K562 (cell line): ENCODE measurements around the gene MTHFD2. TPM values are rescaled to one million over a fixed set of nuclear protein-coding genes. Genes with fewer than 3 reads are reported as not detected.
A peak's percentile ranks its signal among the peaks of the same experiment; 100 is the strongest.

Experiments used
- ATAC-seq: fragments of 200-7000 bp; cut with Tn5 transposase; 3 replicates; pipeline ENCODE4 v1.9.1; 2020; ENCODE audit warnings: moderate library complexity
- BruUV-seq: library from RNA; stranded (reverse); fragments of 400-500 nt; replicated peaks from 2 replicates; lab custom pipeline; 2021; lab: Mats Ljungman, UMichigan
- CTCF ChIA-PET: fragments of 300-600 bp; formaldehyde crosslinking; extraction: SDS; loops from one replicate; lab custom pipeline; 2021; ENCODE audit warnings: low intra/inter-chr PET ratio; lab: Yijun Ruan, JAX
- POLR2A ChIA-PET: fragments of 300-600, 350-650 bp; sonication (Branson Sonifier 250); formaldehyde crosslinking; extraction: SDS; loops from one replicate; lab custom pipeline; 2021; ENCODE audit warnings: antibody characterized with exemption, inconsistent platforms; lab: Yijun Ruan, JAX
- DNase-seq, 4 experiments: peaks; one replicate each; pipeline versions ENCODE4 v3.0.0 to v3.0.0-alpha.2; 2011 to 2018; ENCODE audit warnings: low spot score in 3 of 4, mixed read lengths in 3 of 4; ENCODE audit errors: extremely low read depth in 1 of 4
- FAIRE-seq: peaks from 2 replicates; lab custom pipeline; 2011; peaks lifted over from hg19 to GRCh38; lab: Jason Lieb, UNC
- H2AFZ ChIP-seq: 2 replicates; pipeline ENCODE4 v1.6.0; 2011; ENCODE audit warnings: low read depth, low read length, control low read depth, inconsistent platforms
- H3K27ac ChIP-seq: fragments of 200-600 bp; 3 replicates; pipeline ENCODE4 v1.8.0; 2011; ENCODE audit warnings: low read depth, mild to moderate bottlenecking, control low read depth, inconsistent platforms, low read length, moderate library complexity, mixed read lengths; ENCODE audit errors: extremely low read depth
- H3K27me3 ChIP-seq, 2 experiments: fragments of 300-600 bp in 1 of 2; 2 replicates in 1 of 2; 3 replicates in 1 of 2; pipeline versions ENCODE4 v1.6.0 to v1.8.0; 2011; ENCODE audit warnings: inconsistent platforms in 2 of 2, low read length in 2 of 2, mild to moderate bottlenecking in 1 of 2, mixed read lengths in 1 of 2, moderate library complexity in 1 of 2; ENCODE audit not compliant: control insufficient read depth in 2 of 2, insufficient read depth in 2 of 2
- H3K36me3 ChIP-seq: fragments of 300-600 bp; 3 replicates; pipeline ENCODE4 v1.8.0; 2011; ENCODE audit warnings: mild to moderate bottlenecking, low read length, inconsistent platforms; ENCODE audit not compliant: control insufficient read depth, insufficient read depth
- H3K4me1 ChIP-seq, 2 experiments: fragments of 200-600 bp in 1 of 2; replicated peaks in 1 of 2; 2 replicates in 1 of 2; 3 replicates in 1 of 2; pipeline versions ENCODE4 v1.5.1 to v1.8.0; 2011; ENCODE audit warnings: inconsistent platforms in 2 of 2, low read length in 2 of 2, mild to moderate bottlenecking in 1 of 2, mixed read lengths in 1 of 2, moderate library complexity in 1 of 2; ENCODE audit not compliant: control insufficient read depth in 2 of 2, insufficient read depth in 2 of 2
- H3K4me2 ChIP-seq: 2 replicates; pipeline ENCODE4 v1.6.1; 2011; ENCODE audit warnings: low read length, control low read depth, inconsistent platforms, mixed read lengths; ENCODE audit not compliant: insufficient read depth
- H3K4me3 ChIP-seq: fragments of 200-600 bp; sonication (generic), shearing (Covaris generic); 2 replicates; pipeline ENCODE4 v1.5.1; 2016; ENCODE audit warnings: control low read depth, inconsistent platforms
- H3K79me2 ChIP-seq: fragments of 200-600 bp; 3 replicates; pipeline ENCODE4 v1.8.0; 2011; ENCODE audit warnings: low read length, inconsistent platforms; ENCODE audit not compliant: control insufficient read depth, insufficient read depth
- H3K9ac ChIP-seq, 2 experiments: 2 replicates each; pipeline versions ENCODE4 v1.6.0 to v1.6.1; 2011; ENCODE audit warnings: low read depth in 2 of 2, low read length in 2 of 2, control low read depth in 1 of 2, inconsistent platforms in 1 of 2, mild to moderate bottlenecking in 1 of 2, mixed read lengths in 1 of 2; ENCODE audit not compliant: insufficient read depth in 1 of 2
- H3K9me1 ChIP-seq: one replicate; pipeline ENCODE4 v1.6.0; 2011; ENCODE audit warnings: inconsistent platforms, mild to moderate bottlenecking, low read length, moderate library complexity; ENCODE audit not compliant: control insufficient read depth, insufficient read depth
- H3K9me3 ChIP-seq: replicated peaks from 2 replicates; pipeline ENCODE4 v1.5.1; 2011; ENCODE audit warnings: low read depth, low read length, inconsistent platforms; ENCODE audit not compliant: control insufficient read depth, insufficient read depth
- H4K20me1 ChIP-seq: replicated peaks from 2 replicates; pipeline ENCODE4 v1.6.1; 2011; ENCODE audit warnings: low read length, inconsistent platforms, mixed read lengths; ENCODE audit not compliant: control insufficient read depth, insufficient read depth
- BRF2 ChIP-seq: IDR thresholded peaks from 3 replicates; pipeline ENCODE4 v1.6.1; 2011; ENCODE audit warnings: borderline replicate concordance, mild to moderate bottlenecking; ENCODE audit not compliant: insufficient read length, insufficient read depth
- CUX1 ChIP-seq: fragments of 200-800 bp; sonication (Bioruptor generic); IDR thresholded peaks from 2 replicates; pipeline ENCODE4 v1.6.1; 2016; ENCODE audit warnings: missing genetic modification characterization, missing compliant biosample characterization
- ELK1 ChIP-seq: sonication (generic); formaldehyde crosslinking; IDR thresholded peaks from 2 replicates; pipeline ENCODE4 v1.8.1; 2022; ENCODE audit warnings: missing genetic modification reagents
- TFE3 ChIP-seq: fragments of 450-650 bp; formaldehyde crosslinking; IDR thresholded peaks from 2 replicates; pipeline ENCODE4 v1.4.0; 2020; ENCODE audit warnings: mild to moderate bottlenecking, mixed read lengths
- ZMIZ1 ChIP-seq, 2 experiments: fragments of 150-350 bp in 1 of 2; IDR thresholded peaks; 2 replicates each; pipeline ENCODE4 v1.6.1; 2012 to 2016; ENCODE audit warnings: low read depth in 2 of 2, low read length in 2 of 2, mild to moderate bottlenecking in 1 of 2, moderate library complexity in 1 of 2
- WGBS: fragments of 100-300 bp; shearing (Covaris generic); methylation state at CpG from one replicate; pipeline ENCODE4 v1.1.6; 2016; ENCODE audit warnings: low coverage, mixed read lengths; ENCODE audit not compliant: insufficient coverage; ENCODE audit errors: missing lambda C conversion rate; 5-methylcytosine and 5-hydroxymethylcytosine counted together
- in situ Hi-C: fragments of 300-500 bp; cut with MboI; formaldehyde crosslinking; loops from 4 replicates; pipeline ENCODE4 v1.15.0; 2018; ENCODE audit warnings: inconsistent platforms, mixed read lengths
- intact Hi-C: fragments of 100-400 bp; cut with micrococcal nuclease; formaldehyde crosslinking; loops from 2 replicates; pipeline ENCODE4 v1.14.2; 2022
- polyA plus RNA-seq, 8 experiments: library from polyadenylated mRNA; depleted of rRNA in 4 of 8; stranded (reverse) in 5 of 8; unstranded in 3 of 8; fragments of >200 nt; fragmentation: Nextera tagmentation in 2 of 8; fragmentation: Illumina TruSeq in 1 of 8; extraction: Ambion mirVana in 2 of 8; extraction: Trizol in 1 of 8; gene quantifications; 2 replicates each; pipeline versions ENCODE4 v1.2.1 to v1.2.3, GENCODE V29; 2011 to 2014; ENCODE audit warnings: inconsistent platforms in 1 of 8, missing spikeins in 1 of 8
- total RNA-seq, 7 experiments: library from RNA; depleted of rRNA in 6 of 7; stranded (reverse); fragments of >200 nt in 6 of 7; fragmentation: Illumina TruSeq in 2 of 7; extraction: Trizol in 2 of 7; gene quantifications; 2 replicates each; pipeline versions ENCODE4 v1.2.1 to v1.2.3, GENCODE V29; 2011 to 2021; ENCODE audit warnings: low replicate concordance in 1 of 7

The MTHFD2 gene
- total and polyA plus RNA-seq, 9 of the 15 experiments (the other 6 are each of a cell fraction or from before 2014, with no cell fraction given): 113 to 520 (median 234) TPM

GRCh38 chr2:74201196-74201595 is 2.8 kb downstream of the MTHFD2 start:
- H3K27ac ChIP-seq: no peak overlapping the region
- TF ChIP-seq ZMIZ1 (IDR thresholded peaks at IDR 0.05; ENCODE audit: low read depth in 2 of 2, low read length in 2 of 2) (no peak), CUX1 (CRISPR knock-in tag) (no peak), TFE3 (CRISPR knock-in tag) (no peak), ELK1 (CRISPR knock-in tag) (no peak), BRF2 (no peak)

More at GRCh38 chr2:74201196-74201595, 2.8 kb downstream of the MTHFD2 start:
- no TSS peak for BruUV-seq
- no peaks in the 10 kb centered on the region for H3K27me3 ChIP-seq
- peaks cover 4% of the 10 kb centered on the region for H3K9me1 ChIP-seq
- peaks cover 30 to 51% of the 10 kb centered on the region in 2 experiments for H3K4me1 ChIP-seq
- intact Hi-C loops: no loop called here
- 65% methylated on average over 3 of the region's 3 CpGs for WGBS
- H4K20me1 ChIP-seq: peaks cover 31% of the 10 kb centered on the region
- H3K9ac ChIP-seq: no peak overlapping the region
- in situ Hi-C loops: no loop called here
- FAIRE-seq (no peak), DNase-seq (no peak), ATAC-seq (no peak)
- H2AFZ ChIP-seq: no peak overlapping the region
- ChIA-PET CTCF (no interaction called here), POLR2A (interaction anchor here (0.7 to 5.8 kb wide), 2 partner anchors 13 to 16 kb away, joined by 3 to 38 read pairs; no protein-coding TSS in a partner anchor)
- H3K36me3 ChIP-seq: peaks cover 62% of the 10 kb centered on the region
- peak overlapping the region; percentile 16; the same call in 1 of the 2 replicates for H3K4me2 ChIP-seq
- peaks cover 84% of the 10 kb centered on the region for H3K79me2 ChIP-seq
- H3K4me3 ChIP-seq: 0 out of 2 replicates have a peak overlapping the region, but pooled peaks have one; percentile 72
- H3K9me3 ChIP-seq: no peaks in the 10 kb centered on the region
